HCT116 (cell line): Measurements from ENCODE around the gene SYT11. TPM values are rescaled to one million over a fixed set of nuclear protein-coding genes. Genes with fewer than 3 reads are reported as not detected.

Experiments
- ATAC-seq: fragments of 200-7000 bp; cut with Tn5 transposase; 2 replicates; pipeline ENCODE4 v1.9.1; 2020; ENCODE audit warnings: mild to moderate bottlenecking, moderate library complexity
- BruUV-seq: library from RNA; stranded (reverse); fragments of 400-500 nt; replicated peaks from 2 replicates; lab custom pipeline; 2021; lab: Mats Ljungman, UMichigan
- CTCF ChIA-PET: fragments of 300-600 bp; sonication (Branson Sonifier 250); formaldehyde crosslinking; loops from one replicate; lab custom pipeline; 2021; ENCODE audit warnings: antibody characterized with exemption; lab: Charles Lee
- POLR2A ChIA-PET: fragments of 300-600, 350-600 bp; sonication (Branson Sonifier 250); formaldehyde crosslinking; loops from one replicate; lab custom pipeline; 2021; ENCODE audit warnings: antibody characterized with exemption; lab: Charles Lee
- RAD21 ChIA-PET, 2 experiments: fragments of 300-600 bp; sonication (Branson Sonifier 250); formaldehyde crosslinking; loops; one replicate each; lab custom pipeline; 2023; ENCODE audit warnings: low total read pairs in 2 of 2; ENCODE audit not compliant: uncharacterized antibody in 2 of 2, unreplicated experiment in 2 of 2, low non-redundant PET in 1 of 2; lab: Charles Lee
- DNase-seq: peaks from one replicate; pipeline ENCODE4 v3.0.0-alpha.2; 2010; ENCODE audit warnings: low read depth, low spot score
- H2AFZ ChIP-seq: fragments of 200-600 bp; shearing (Covaris generic), sonication (generic); 2 replicates; pipeline ENCODE4 v1.6.1; 2017; ENCODE audit warnings: low read depth, mixed run types, mixed read lengths, antibody characterized with exemption, low read length; ENCODE audit not compliant: poor library complexity, severe bottlenecking
- H3K27ac ChIP-seq: 2 replicates; pipeline ENCODE4 v1.5.1; 2012; ENCODE audit warnings: low read depth, low read length
- H3K27me3 ChIP-seq: fragments of 200-600 bp; sonication (generic); 2 replicates; pipeline ENCODE4 v1.6.1; 2016; ENCODE audit warnings: mixed run types, low read length, mixed read lengths; ENCODE audit not compliant: insufficient read depth
- H3K36me3 ChIP-seq, 2 experiments: fragments of 200-500 bp in 1 of 2; fragments of 200-600 bp in 1 of 2; sonication (Bioruptor generic) in 1 of 2; sonication (generic) in 1 of 2; 2 replicates each; pipeline versions ENCODE4 v1.5.1 to v1.6.1; 2014 to 2016; ENCODE audit warnings: low read length in 2 of 2, inconsistent platforms in 1 of 2, mixed read lengths in 1 of 2, mixed run types in 1 of 2; ENCODE audit not compliant: insufficient read depth in 2 of 2, control insufficient read depth in 1 of 2
- H3K4me1 ChIP-seq, 2 experiments: fragments of 200-600 bp in 1 of 2; sonication (generic) in 1 of 2; 2 replicates each; pipeline versions ENCODE4 v1.5.1 to v1.6.1; 2012 to 2017; ENCODE audit warnings: low read length in 2 of 2, inconsistent platforms in 1 of 2, mild to moderate bottlenecking in 1 of 2, mixed read lengths in 1 of 2, mixed run types in 1 of 2, moderate library complexity in 1 of 2; ENCODE audit not compliant: insufficient read depth in 2 of 2, control insufficient read depth in 1 of 2
- H3K4me2 ChIP-seq: fragments of 200-600 bp; sonication (generic); 2 replicates; pipeline ENCODE4 v1.6.1; 2017; ENCODE audit warnings: mixed run types, low read length, mixed read lengths
- H3K4me3 ChIP-seq, 2 experiments: fragments of 200-600 bp in 1 of 2; sonication (generic) in 1 of 2; replicated peaks in 1 of 2; 2 replicates each; pipeline ENCODE4 v1.5.1; 2011 to 2016; ENCODE audit warnings: low read length in 2 of 2, control low read depth in 1 of 2, low read depth in 1 of 2, mild to moderate bottlenecking in 1 of 2, mixed read lengths in 1 of 2, mixed run types in 1 of 2
- H3K79me2 ChIP-seq: fragments of 200-600 bp; sonication (generic); 2 replicates; pipeline ENCODE4 v1.6.1; 2017; ENCODE audit warnings: mild to moderate bottlenecking, mixed run types, low read length, moderate library complexity, mixed read lengths; ENCODE audit not compliant: insufficient read depth
- H3K9ac ChIP-seq: fragments of 200-600 bp; sonication (generic); 2 replicates; pipeline ENCODE4 v1.6.1; 2016; ENCODE audit warnings: low read length, mixed read lengths
- H3K9me2 ChIP-seq: fragments of 200-600 bp; sonication (generic), shearing (Covaris generic); 2 replicates; pipeline ENCODE4 v1.6.1; 2017; ENCODE audit warnings: mixed run types, mild to moderate bottlenecking, moderate library complexity; ENCODE audit not compliant: insufficient read depth
- H3K9me3 ChIP-seq, 2 experiments: fragments of 200-500 bp in 1 of 2; fragments of 200-600 bp in 1 of 2; sonication (Bioruptor generic) in 1 of 2; sonication (generic) in 1 of 2; 2 replicates each; pipeline ENCODE4 v1.6.1; 2014 to 2017; ENCODE audit warnings: low read length in 2 of 2, mixed read lengths in 2 of 2, inconsistent platforms in 1 of 2, low read depth in 1 of 2, mild to moderate bottlenecking in 1 of 2, mixed run types in 1 of 2, moderate library complexity in 1 of 2; ENCODE audit not compliant: control insufficient read depth in 1 of 2, insufficient read depth in 1 of 2
- H4K20me1 ChIP-seq: fragments of 200-600 bp; sonication (generic), shearing (Covaris generic); 2 replicates; pipeline ENCODE4 v1.6.1; 2017; ENCODE audit warnings: mixed run types, mild to moderate bottlenecking, moderate library complexity; ENCODE audit not compliant: insufficient read depth
- CBX3 ChIP-seq: IDR thresholded peaks from 2 replicates; pipeline ENCODE4 v1.6.1; 2012; ENCODE audit warnings: low read depth
- CEBPB ChIP-seq: IDR thresholded peaks from 2 replicates; pipeline ENCODE4 v1.6.1; 2012; ENCODE audit warnings: low read depth
- ELF1 ChIP-seq: IDR thresholded peaks from 2 replicates; pipeline ENCODE4 v1.6.1; 2012; ENCODE audit warnings: low read depth, borderline replicate concordance
- EZH2 ChIP-seq: fragments of 200-600 bp; sonication (generic); IDR thresholded peaks from 2 replicates; pipeline ENCODE4 v1.6.1; 2017; ENCODE audit warnings: antibody characterized with exemption, mixed run types
- EZH2phosphoT487 ChIP-seq: fragments of 200-600 bp; IDR thresholded peaks from 2 replicates; pipeline ENCODE4 v1.6.1; 2018; ENCODE audit warnings: antibody characterized with exemption, borderline replicate concordance
- JUND ChIP-seq: IDR thresholded peaks from 2 replicates; pipeline ENCODE4 v1.6.1; 2012
- POLR2A ChIP-seq: IDR thresholded peaks from 2 replicates; pipeline ENCODE4 v1.7.0; 2011; ENCODE audit warnings: borderline replicate concordance; ENCODE audit not compliant: insufficient read depth, insufficient read length; ENCODE audit errors: extremely low read depth
- RAD21 ChIP-seq: IDR thresholded peaks from 2 replicates; pipeline ENCODE4 v1.6.1; 2012; ENCODE audit warnings: low read depth, mild to moderate bottlenecking
- SIN3A ChIP-seq: IDR thresholded peaks from 2 replicates; pipeline ENCODE4 v1.6.1; 2012; ENCODE audit warnings: low read depth
- SP1 ChIP-seq: IDR thresholded peaks from 2 replicates; pipeline ENCODE4 v1.6.1; 2012; ENCODE audit warnings: low read depth
- YY1 ChIP-seq: IDR thresholded peaks from 2 replicates; pipeline ENCODE4 v1.6.1; 2011; ENCODE audit warnings: low read length, low read depth, moderate library complexity, mild to moderate bottlenecking; ENCODE audit not compliant: insufficient replicate concordance; ENCODE audit errors: extremely low read depth
- ZBTB33 ChIP-seq: IDR thresholded peaks from 2 replicates; pipeline ENCODE4 v1.6.1; 2011; ENCODE audit warnings: mild to moderate bottlenecking, low read length, moderate library complexity; ENCODE audit not compliant: insufficient replicate concordance; ENCODE audit errors: extremely low read depth
- ZNF274 ChIP-seq: fragments of 200-500 bp; sonication (Bioruptor generic); IDR thresholded peaks from 2 replicates; pipeline ENCODE4 v1.6.1; 2014; ENCODE audit warnings: mild to moderate bottlenecking, low read depth, low read length, inconsistent platforms
- intact Hi-C: fragments of 100-400 bp; cut with micrococcal nuclease; formaldehyde crosslinking; loops from 2 replicates; pipeline ENCODE4 v1.10.0; 2022
- total RNA-seq: library from RNA; stranded (reverse); gene quantifications from one replicate; pipeline ENCODE4 v1.2.1, GENCODE V29; 2021; ENCODE audit not compliant: unreplicated experiment
- TF ChIP-seq, protein P1 (sequence below): IDR thresholded peaks from 2 replicates; pipeline ENCODE4 v1.6.1; 2012
- TF ChIP-seq, protein P2 (sequence below): IDR thresholded peaks from 2 replicates; pipeline ENCODE4 v1.6.1; 2012; ENCODE audit warnings: low read depth
- TF ChIP-seq, protein P3 (sequence below), 3 experiments: fragments of 200-600 bp in 1 of 3; sonication (generic) in 1 of 3; IDR thresholded peaks in 2 of 3; conservative IDR thresholded peaks in 1 of 3; 2 replicates each; pipeline ENCODE4 v1.5.1; 2012 to 2017; ENCODE audit warnings: low read depth in 2 of 3, low read length in 2 of 3, antibody characterized with exemption in 1 of 3, borderline replicate concordance in 1 of 3, control low read depth in 1 of 3, mild to moderate bottlenecking in 1 of 3, mixed read lengths in 1 of 3, mixed run types in 1 of 3, moderate library complexity in 1 of 3; ENCODE audit not compliant: insufficient read depth in 1 of 3

Gene SYT11
- total RNA-seq, 1 experiment from 2014 or later: 0.17 TPM

GRCh38 chr1:155932081-155932480, 72.7 kb downstream of the SYT11 start:
- Histone ChIP-seq H3K4me2 (peak overlapping the region; percentile 88; the same call in 1 of the 2 replicates), H3K4me1 (peaks cover 14 to 25% of the 10 kb centered on the region in 2 experiments; a peak in 3 of 4 replicates), H3K27ac (no peak overlapping the region), H3K27me3 (no peaks in the 10 kb centered on the region), H3K36me3 (peaks cover 48 to 61% of the 10 kb centered on the region in 2 experiments), H3K9me2 (no peaks in the 10 kb centered on the region), H4K20me1 (peaks cover 31% of the 10 kb centered on the region; the same call in 1 of the 2 replicates), H3K79me2 (peaks cover 71% of the 10 kb centered on the region), H3K9me3 (no peaks in the 10 kb centered on the region), H3K4me3 (peak overlapping the region in 1 of 2 experiments; percentile 99; a peak in 1 of 4 replicates), H3K9ac (no peak overlapping the region), H2AFZ (no peak overlapping the region)
- ChIA-PET CTCF (interaction anchor here (2.6 to 2.7 kb wide), 2 partner anchors 58 to 134 kb away, joined by 6 to 7 read pairs; no protein-coding TSS in a partner anchor), RAD21 (no interaction called here), POLR2A (interaction anchor here (0.7 to 3.8 kb wide), 6 partner anchors 8 to 57 kb away, joined by 3 to 20 read pairs (median 4); no protein-coding TSS in a partner anchor)
- DNase-seq (no peak), ATAC-seq (no peak)
- intact Hi-C loops: no loop called here
- TF ChIP-seq JUND (no peak), ZNF274 (no peak), RAD21 (no peak), YY1 (no peak), EZH2phosphoT487 (no peak), ZBTB33 (no peak), EZH2 (no peak), CEBPB (no peak), SP1 (no peak), CBX3 (no peak), ELF1 (no peak), POLR2A (no peak), SIN3A (no peak)
- TF ChIP-seq, protein P1, sequence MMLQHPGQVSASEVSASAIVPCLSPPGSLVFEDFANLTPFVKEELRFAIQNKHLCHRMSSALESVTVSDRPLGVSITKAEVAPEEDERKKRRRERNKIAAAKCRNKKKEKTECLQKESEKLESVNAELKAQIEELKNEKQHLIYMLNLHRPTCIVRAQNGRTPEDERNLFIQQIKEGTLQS: no peak
- TF ChIP-seq, protein P2, sequence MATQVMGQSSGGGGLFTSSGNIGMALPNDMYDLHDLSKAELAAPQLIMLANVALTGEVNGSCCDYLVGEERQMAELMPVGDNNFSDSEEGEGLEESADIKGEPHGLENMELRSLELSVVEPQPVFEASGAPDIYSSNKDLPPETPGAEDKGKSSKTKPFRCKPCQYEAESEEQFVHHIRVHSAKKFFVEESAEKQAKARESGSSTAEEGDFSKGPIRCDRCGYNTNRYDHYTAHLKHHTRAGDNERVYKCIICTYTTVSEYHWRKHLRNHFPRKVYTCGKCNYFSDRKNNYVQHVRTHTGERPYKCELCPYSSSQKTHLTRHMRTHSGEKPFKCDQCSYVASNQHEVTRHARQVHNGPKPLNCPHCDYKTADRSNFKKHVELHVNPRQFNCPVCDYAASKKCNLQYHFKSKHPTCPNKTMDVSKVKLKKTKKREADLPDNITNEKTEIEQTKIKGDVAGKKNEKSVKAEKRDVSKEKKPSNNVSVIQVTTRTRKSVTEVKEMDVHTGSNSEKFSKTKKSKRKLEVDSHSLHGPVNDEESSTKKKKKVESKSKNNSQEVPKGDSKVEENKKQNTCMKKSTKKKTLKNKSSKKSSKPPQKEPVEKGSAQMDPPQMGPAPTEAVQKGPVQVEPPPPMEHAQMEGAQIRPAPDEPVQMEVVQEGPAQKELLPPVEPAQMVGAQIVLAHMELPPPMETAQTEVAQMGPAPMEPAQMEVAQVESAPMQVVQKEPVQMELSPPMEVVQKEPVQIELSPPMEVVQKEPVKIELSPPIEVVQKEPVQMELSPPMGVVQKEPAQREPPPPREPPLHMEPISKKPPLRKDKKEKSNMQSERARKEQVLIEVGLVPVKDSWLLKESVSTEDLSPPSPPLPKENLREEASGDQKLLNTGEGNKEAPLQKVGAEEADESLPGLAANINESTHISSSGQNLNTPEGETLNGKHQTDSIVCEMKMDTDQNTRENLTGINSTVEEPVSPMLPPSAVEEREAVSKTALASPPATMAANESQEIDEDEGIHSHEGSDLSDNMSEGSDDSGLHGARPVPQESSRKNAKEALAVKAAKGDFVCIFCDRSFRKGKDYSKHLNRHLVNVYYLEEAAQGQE: no peak
- TF ChIP-seq, protein P3, sequence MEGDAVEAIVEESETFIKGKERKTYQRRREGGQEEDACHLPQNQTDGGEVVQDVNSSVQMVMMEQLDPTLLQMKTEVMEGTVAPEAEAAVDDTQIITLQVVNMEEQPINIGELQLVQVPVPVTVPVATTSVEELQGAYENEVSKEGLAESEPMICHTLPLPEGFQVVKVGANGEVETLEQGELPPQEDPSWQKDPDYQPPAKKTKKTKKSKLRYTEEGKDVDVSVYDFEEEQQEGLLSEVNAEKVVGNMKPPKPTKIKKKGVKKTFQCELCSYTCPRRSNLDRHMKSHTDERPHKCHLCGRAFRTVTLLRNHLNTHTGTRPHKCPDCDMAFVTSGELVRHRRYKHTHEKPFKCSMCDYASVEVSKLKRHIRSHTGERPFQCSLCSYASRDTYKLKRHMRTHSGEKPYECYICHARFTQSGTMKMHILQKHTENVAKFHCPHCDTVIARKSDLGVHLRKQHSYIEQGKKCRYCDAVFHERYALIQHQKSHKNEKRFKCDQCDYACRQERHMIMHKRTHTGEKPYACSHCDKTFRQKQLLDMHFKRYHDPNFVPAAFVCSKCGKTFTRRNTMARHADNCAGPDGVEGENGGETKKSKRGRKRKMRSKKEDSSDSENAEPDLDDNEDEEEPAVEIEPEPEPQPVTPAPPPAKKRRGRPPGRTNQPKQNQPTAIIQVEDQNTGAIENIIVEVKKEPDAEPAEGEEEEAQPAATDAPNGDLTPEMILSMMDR (IDR thresholded peaks at IDR 0.05 in 2 of 3, conservative IDR thresholded peaks at IDR 0.05 in 1 of 3; ENCODE audit: borderline replicate concordance in 1 of 3, insufficient read depth in 1 of 3, low read depth in 2 of 3, low read length in 2 of 3): no peak
- no TSS peak for BruUV-seq
